Panc1 (cell line): Measurements from ENCODE around the gene RUNX3. TPM values are rescaled to one million over a fixed set of nuclear protein-coding genes. Genes with fewer than 3 reads are reported as not detected.

Source experiments
- ATAC-seq: fragments of 200-7000 bp; cut with Tn5 transposase; 2 replicates; pipeline ENCODE4 v1.9.1; 2020; ENCODE audit warnings: mild to moderate bottlenecking, moderate library complexity
- BruUV-seq: library from RNA; stranded (reverse); fragments of 400-500 nt; replicated peaks from 2 replicates; lab custom pipeline; 2021; lab: Mats Ljungman, UMichigan
- CTCF ChIA-PET: fragments of 300-600 bp; sonication (Branson Sonifier 250); formaldehyde crosslinking; loops from one replicate; lab custom pipeline; 2022; ENCODE audit warnings: antibody characterized with exemption; lab: Charles Lee
- POLR2A ChIA-PET: fragments of 300-600 bp; sonication (Branson Sonifier 250); formaldehyde crosslinking; loops from one replicate; lab custom pipeline; 2022; ENCODE audit warnings: antibody characterized with exemption; lab: Charles Lee
- DNase-seq: peaks from one replicate; pipeline ENCODE4 v3.0.0-alpha.2; 2010; ENCODE audit warnings: low read depth, low spot score
- H3K27ac ChIP-seq: 2 replicates; pipeline ENCODE4 v1.5.1; 2011; ENCODE audit warnings: mild to moderate bottlenecking, low read length, inconsistent platforms
- H3K27me3 ChIP-seq: fragments of 200-500 bp; sonication (Bioruptor generic); 2 replicates; pipeline ENCODE4 v1.6.0; 2014; ENCODE audit warnings: low read length, inconsistent platforms; ENCODE audit not compliant: control insufficient read depth, insufficient read depth
- H3K36me3 ChIP-seq: fragments of 200-500 bp; sonication (Bioruptor generic); 2 replicates; pipeline ENCODE4 v1.5.1; 2014; ENCODE audit warnings: inconsistent platforms, mild to moderate bottlenecking, low read length, moderate library complexity; ENCODE audit not compliant: control insufficient read depth, insufficient read depth
- H3K4me1 ChIP-seq: 2 replicates; pipeline ENCODE4 v1.5.1; 2011; ENCODE audit warnings: inconsistent platforms, mild to moderate bottlenecking, low read length, moderate library complexity; ENCODE audit not compliant: control insufficient read depth, insufficient read depth
- H3K4me3 ChIP-seq, 2 experiments: 2 replicates each; pipeline ENCODE4 v1.5.1; 2011 to 2012; ENCODE audit warnings: low read depth in 2 of 2, low read length in 2 of 2, mild to moderate bottlenecking in 2 of 2, inconsistent platforms in 1 of 2, moderate library complexity in 1 of 2
- H3K9me3 ChIP-seq: fragments of 200-500 bp; sonication (Bioruptor generic); 2 replicates; pipeline ENCODE4 v1.5.1; 2014; ENCODE audit warnings: low read depth, mild to moderate bottlenecking, inconsistent platforms, low read length, moderate library complexity; ENCODE audit not compliant: control insufficient read depth, insufficient read depth
- CTCF ChIP-seq: fragments of 450-650 bp; IDR thresholded peaks from 2 replicates; pipeline ENCODE4 v1.5.1; 2017; ENCODE audit warnings: mild to moderate bottlenecking
- POLR2AphosphoS5 ChIP-seq: IDR thresholded peaks from 2 replicates; pipeline ENCODE4 v1.6.1; 2012; ENCODE audit warnings: mild to moderate bottlenecking, low read depth, low read length, moderate library complexity
- SIN3A ChIP-seq: IDR thresholded peaks from 2 replicates; pipeline ENCODE4 v1.6.1; 2012; ENCODE audit warnings: low read depth, mild to moderate bottlenecking, low read length, moderate library complexity, borderline replicate concordance; ENCODE audit not compliant: insufficient read depth
- TCF7L2 ChIP-seq: IDR thresholded peaks from 2 replicates; pipeline ENCODE4 v1.6.1; 2011; ENCODE audit warnings: mild to moderate bottlenecking, low read depth, low read length, inconsistent platforms
- in situ Hi-C: cut with HindIII; loops from 2 replicates; pipeline ENCODE4 v1.10.0; 2016; ENCODE audit warnings: low sequenced_read_pairs, low pct_unique_long_range_greater_than_20kb
- intact Hi-C: fragments of 100-400 bp; cut with micrococcal nuclease; formaldehyde crosslinking; loops from one replicate; pipeline ENCODE4 v1.10.0; 2022; ENCODE audit not compliant: unreplicated experiment
- total RNA-seq: library from RNA; stranded (reverse); gene quantifications from one replicate; pipeline ENCODE4 v1.2.1, GENCODE V29; 2021; ENCODE audit not compliant: unreplicated experiment
- TF ChIP-seq, protein P1 (sequence below), 2 experiments: IDR thresholded peaks; 2 replicates each; pipeline ENCODE4 v1.6.1; 2011 to 2012; ENCODE audit warnings: low read depth in 2 of 2, control low read depth in 1 of 2, low read length in 1 of 2, mild to moderate bottlenecking in 1 of 2, moderate library complexity in 1 of 2; ENCODE audit not compliant: insufficient read depth in 1 of 2

The RUNX3 gene
- total RNA-seq, 1 experiment from 2014 or later, result 0.10 TPM

- BruUV-seq, result no TSS peak
- ChIA-PET POLR2A (interaction anchor here (0.5 kb wide), 1 partner anchor 68 kb away, joined by 3 read pairs; no protein-coding TSS in a partner anchor), CTCF (no interaction called here)
- DNase-seq (no peak), ATAC-seq (no peak)
- Histone ChIP-seq H3K27ac (no peak overlapping the region), H3K4me1 (no peaks in the 10 kb centered on the region), H3K4me3 (no peak overlapping the region), H3K36me3 (no peaks in the 10 kb centered on the region), H3K9me3 (no peaks in the 10 kb centered on the region), H3K27me3 (no peaks in the 10 kb centered on the region)
- no peak for TF ChIP-seq CTCF
- no peak for TF ChIP-seq POLR2AphosphoS5
- TF ChIP-seq TCF7L2, result no peak
- no peak for TF ChIP-seq SIN3A
- TF ChIP-seq, protein P1, sequence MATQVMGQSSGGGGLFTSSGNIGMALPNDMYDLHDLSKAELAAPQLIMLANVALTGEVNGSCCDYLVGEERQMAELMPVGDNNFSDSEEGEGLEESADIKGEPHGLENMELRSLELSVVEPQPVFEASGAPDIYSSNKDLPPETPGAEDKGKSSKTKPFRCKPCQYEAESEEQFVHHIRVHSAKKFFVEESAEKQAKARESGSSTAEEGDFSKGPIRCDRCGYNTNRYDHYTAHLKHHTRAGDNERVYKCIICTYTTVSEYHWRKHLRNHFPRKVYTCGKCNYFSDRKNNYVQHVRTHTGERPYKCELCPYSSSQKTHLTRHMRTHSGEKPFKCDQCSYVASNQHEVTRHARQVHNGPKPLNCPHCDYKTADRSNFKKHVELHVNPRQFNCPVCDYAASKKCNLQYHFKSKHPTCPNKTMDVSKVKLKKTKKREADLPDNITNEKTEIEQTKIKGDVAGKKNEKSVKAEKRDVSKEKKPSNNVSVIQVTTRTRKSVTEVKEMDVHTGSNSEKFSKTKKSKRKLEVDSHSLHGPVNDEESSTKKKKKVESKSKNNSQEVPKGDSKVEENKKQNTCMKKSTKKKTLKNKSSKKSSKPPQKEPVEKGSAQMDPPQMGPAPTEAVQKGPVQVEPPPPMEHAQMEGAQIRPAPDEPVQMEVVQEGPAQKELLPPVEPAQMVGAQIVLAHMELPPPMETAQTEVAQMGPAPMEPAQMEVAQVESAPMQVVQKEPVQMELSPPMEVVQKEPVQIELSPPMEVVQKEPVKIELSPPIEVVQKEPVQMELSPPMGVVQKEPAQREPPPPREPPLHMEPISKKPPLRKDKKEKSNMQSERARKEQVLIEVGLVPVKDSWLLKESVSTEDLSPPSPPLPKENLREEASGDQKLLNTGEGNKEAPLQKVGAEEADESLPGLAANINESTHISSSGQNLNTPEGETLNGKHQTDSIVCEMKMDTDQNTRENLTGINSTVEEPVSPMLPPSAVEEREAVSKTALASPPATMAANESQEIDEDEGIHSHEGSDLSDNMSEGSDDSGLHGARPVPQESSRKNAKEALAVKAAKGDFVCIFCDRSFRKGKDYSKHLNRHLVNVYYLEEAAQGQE (IDR thresholded peaks at IDR 0.05; ENCODE audit: insufficient read depth in 1 of 2, low read depth in 2 of 2, low read length in 1 of 2), result no peak
- in situ Hi-C loops, result no loop called here
- intact Hi-C loops, result no loop called here
Observed at GRCh38 chr1:24913616-24914225, 16.4 kb downstream of the RUNX3 start.

DNA sequence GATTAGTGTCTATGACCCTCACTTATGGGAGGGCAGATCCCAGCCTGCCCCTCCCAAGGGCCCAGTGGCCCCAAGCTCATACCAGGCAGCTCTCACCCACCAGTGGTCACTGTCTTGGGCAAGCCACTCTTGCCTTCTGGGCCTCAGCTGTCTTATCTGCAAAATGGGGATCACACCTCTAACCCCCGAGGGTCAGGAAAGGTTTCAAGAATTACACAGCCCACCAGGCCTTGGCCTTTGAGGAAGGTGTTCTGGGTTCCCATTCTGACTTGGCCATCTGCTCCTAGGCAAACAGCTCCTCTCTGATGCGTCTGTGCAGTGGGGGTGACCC lies 16.8 kb downstream of the RUNX3 start:
- Histone ChIP-seq H3K27ac (no peak overlapping the region), H3K4me1 (no peaks in the 10 kb centered on the region), H3K4me3 (no peak overlapping the region), H3K9me3 (no peaks in the 10 kb centered on the region), H3K36me3 (no peaks in the 10 kb centered on the region), H3K27me3 (no peaks in the 10 kb centered on the region)
- ATAC-seq (no peak), DNase-seq (no peak)
- TF ChIP-seq TCF7L2, result no peak
- CTCF ChIA-PET, result no interaction called here
- no TSS peak for BruUV-seq
- intact Hi-C loops, result no loop called here
- in situ Hi-C loops, result no loop called here
- POLR2A ChIA-PET, result interaction anchor here (0.5 kb wide), 1 partner anchor 176 kb away, joined by 3 read pairs; no protein-coding TSS in a partner anchor
